HG02678 (cell line): Measurements from ENCODE around the gene MLLT10.
A peak's percentile ranks its signal among the peaks of the same experiment; 100 is the strongest.

Experiments used
- ATAC-seq: cut with Tn5 transposase; IDR thresholded peaks from one replicate; pipeline ENCODE4 v1.9.1; 2021; ENCODE audit warnings: mild to moderate bottlenecking, moderate library complexity; ENCODE audit not compliant: unreplicated experiment

Gene MLLT10

GRCh38 chr10:21516242-21517131 lies 17.5 kb upstream of the MLLT10 start:
- ATAC-seq, result peak; percentile 73

GRCh38 chr10:21517134-21518031 lies 16.6 kb upstream of the MLLT10 start:
- ATAC-seq, result peak; percentile 61

GRCh38 chr10:21518149-21518640 lies 15.8 kb upstream of the MLLT10 start:
- no peak for ATAC-seq

GRCh38 chr10:21518641-21519396 lies 15.2 kb upstream of the MLLT10 start:
- no peak for ATAC-seq

- no peak for ATAC-seq
Observed at GRCh38 chr10:21519397-21519933, 14.6 kb upstream of the MLLT10 start.

DNA sequence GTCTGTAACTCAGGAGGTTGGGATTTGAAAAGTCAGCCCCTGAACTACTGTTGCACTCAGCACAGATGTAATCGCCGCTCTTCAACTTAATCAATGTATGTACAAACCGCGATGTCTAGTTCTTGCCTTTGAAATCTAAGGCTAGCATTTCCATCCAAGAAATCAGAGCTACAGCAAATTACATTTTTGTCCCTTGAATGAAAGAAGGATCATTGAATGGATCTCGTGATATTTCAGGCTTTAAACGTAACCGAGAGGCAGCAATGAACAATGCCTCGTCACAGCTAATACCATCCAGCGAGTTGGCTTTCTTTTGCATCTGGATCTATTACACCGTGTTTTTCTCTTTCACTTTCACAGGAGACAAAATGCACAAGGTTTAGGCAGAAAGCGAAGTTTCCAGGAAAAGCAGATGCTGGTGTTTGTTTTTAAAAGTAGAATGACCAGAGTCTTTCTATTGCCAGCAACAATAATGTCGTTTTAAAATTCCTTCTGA lies 14.0 kb upstream of the MLLT10 start:
- ATAC-seq, result no peak

- ATAC-seq, result no peak
Observed at GRCh38 chr10:21520509-21520908, 13.5 kb upstream of the MLLT10 start.

DNA sequence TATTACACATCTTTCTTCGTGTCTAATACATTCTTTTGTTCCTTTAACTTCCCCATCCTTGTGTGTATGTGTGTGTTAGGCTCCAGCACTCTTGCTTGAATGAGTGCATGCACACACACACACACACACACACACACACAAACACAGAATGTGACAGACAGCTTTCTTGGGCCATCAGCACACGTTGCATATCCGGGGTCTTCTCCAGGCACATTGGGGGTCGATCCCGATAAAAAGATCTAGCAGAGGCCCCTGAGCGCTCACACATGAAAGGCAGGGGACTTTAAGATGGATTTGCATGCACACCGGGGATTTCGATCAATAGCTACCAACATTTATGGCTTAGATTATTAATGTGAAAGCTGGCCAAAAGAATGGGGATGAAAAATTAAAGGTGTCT lies 13.1 kb upstream of the MLLT10 start:
- ATAC-seq, result no peak

DNA sequence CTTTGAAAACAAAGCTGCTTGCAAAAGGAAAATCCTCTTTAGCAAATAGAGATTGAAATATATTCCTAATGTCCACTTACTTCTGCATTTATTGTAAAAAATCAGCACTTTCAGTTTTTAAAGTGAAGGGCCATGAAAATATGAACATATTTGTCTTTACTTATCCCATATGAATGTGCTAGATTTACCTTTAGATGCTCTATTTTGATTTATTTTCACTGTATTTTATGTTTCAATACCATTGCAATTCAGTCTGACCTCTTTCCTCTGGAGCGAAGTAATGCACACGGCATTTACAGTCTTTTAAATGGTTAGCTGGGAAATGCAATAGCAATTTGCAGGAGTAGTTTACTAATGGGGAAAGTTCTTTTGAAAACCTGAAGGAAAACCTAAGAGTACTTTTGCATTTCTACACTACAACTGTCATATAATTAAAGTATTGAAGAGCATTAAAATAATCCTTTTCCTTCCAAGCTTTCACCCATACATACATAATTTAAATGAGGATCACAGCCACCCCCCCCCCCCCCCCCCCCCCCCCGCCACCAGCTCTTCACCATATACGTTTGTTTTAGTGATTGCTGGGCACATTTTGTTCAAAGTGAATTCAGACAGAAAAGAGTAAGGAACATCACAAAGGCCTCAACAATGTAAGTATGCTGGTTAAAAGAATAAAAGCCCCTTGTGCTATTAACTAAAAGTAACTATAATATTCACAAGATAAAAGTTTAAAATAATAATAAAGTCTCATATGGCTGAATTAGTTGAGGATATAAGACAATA lies 12.1 kb upstream of the MLLT10 start:
- no peak for ATAC-seq

DNA sequence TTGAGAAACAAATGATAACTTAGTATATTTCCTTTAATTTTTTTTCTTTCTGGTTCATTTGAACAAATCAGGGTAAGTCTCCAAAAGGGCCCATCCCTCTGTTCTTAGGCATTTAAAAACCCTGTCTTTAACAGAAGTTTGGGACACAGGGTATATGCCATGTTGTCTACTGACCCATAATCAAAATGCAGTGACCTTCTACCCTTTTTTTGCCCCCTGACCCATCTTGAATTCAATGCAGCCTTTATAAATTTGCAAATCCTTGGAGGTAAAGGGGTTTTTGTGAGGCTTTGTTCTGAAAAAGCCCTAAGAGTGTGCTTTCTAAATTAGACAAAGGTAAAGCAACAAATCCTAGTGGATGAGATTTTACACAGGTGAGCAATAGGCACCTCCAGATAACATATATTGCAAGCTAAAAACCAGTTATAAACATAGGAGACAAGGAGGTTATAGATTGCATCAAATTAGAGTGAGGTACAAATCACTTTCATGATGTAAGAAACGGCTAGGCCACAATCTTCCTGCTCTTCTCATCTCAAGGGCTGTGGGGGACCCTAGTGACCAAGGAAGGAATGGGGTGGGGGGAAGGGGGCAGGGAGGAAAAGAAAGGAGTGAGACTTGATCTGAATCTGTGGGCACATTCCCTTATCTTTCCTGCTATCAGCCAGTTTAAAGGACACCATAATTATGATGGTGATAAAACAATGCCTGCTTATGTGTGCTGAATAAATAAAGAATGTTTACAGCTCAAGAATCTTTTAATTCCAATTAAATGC lies 11.2 kb upstream of the MLLT10 start:
- no peak for ATAC-seq

GRCh38 chr10:21523557-21524008 lies 10.4 kb upstream of the MLLT10 start:
- no peak for ATAC-seq

DNA sequence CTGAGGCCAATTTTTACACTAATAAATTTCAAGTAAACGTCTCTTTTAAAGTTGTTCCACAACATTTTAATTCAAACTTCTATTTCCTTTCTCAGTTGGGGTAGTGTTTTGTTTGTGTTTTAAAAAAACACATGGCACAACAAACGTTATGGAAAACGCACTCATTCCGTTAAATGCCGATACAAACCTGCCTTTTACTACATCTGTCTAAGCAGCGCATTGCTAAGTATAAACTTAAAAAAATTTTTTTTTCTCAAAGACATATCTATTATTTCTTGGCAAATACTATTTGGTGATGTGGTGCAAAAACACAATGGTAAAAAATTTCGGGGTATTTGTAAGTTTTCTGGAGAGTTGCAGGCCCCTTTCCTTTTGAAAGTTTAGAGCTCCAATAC lies 9.9 kb upstream of the MLLT10 start:
- ATAC-seq, result no peak

GRCh38 chr10:21524526-21525366 lies 9.3 kb upstream of the MLLT10 start:
- ATAC-seq, result no peak

DNA sequence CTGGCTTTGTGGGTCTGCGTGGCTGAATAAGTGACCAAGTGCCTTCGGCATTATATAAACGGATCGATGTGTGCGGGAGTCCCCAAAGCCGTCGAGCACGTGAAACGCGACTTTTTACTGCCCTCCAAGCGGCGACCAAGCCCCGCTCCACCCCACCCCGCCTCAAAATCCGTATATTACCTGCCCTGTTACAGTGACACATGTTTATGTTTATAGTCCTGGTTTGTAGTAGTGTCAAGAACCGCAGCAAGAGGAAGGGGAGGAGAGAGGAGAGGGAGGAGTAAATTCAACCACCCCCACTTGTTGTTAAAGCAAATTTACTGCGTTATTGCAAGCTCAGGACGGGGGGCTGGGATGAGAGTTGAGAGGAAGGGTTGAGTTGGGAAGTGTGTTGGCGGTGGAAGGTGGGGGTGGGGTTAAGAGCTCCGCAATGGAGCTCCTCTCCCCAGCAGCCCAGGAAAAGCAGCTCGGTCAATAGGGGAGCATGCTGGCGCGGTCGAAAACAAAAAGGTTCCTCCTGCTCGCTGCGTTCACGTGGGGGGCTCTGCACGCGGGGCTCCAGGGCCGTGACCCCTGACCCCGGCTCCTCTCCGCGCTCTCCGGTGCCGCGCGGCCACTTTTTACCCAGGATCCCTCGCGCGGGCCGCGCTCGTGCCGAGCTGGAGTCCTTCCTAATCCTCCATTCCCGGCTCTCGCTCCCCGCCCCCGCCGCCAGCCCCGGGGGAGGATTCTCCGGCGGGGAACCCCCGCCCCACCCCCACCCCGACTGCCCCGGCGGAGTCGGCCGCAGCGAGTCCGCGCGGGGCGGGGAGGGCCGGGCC lies 8.5 kb upstream of the MLLT10 start, which contains the start of gene SKIDA1:
Gene SKIDA1 (minus strand): TSS at position 316 of the 821 bp plus-strand sequence. CDS start 7,860 bp downstream, outside the sequence.
- ATAC-seq, result peak; percentile 59

- ATAC-seq, result peak; percentile 39
Observed at GRCh38 chr10:21526188-21526859, 7.7 kb upstream of the MLLT10 start.

- no peak for ATAC-seq
Observed at GRCh38 chr10:21526860-21527597, 7.0 kb upstream of the MLLT10 start.
